ENCODE results near the gene NLRP1.

- no peak for TF ChIP-seq EZH2 (IDR thresholded peaks at IDR 0.05)
- no peak for TF ChIP-seq CTCF (IDR thresholded peaks at IDR 0.05)
- TF ChIP-seq EZH2phosphoT487 (IDR thresholded peaks at IDR 0.05): no peak
Measured at GRCh38 chr17:5526821-5527598, 57.3 kb downstream of the NLRP1 start.

Data from neural progenitor cell (in vitro differentiated cells).